ENCODE results near the gene MPHOSPH9.

DNA sequence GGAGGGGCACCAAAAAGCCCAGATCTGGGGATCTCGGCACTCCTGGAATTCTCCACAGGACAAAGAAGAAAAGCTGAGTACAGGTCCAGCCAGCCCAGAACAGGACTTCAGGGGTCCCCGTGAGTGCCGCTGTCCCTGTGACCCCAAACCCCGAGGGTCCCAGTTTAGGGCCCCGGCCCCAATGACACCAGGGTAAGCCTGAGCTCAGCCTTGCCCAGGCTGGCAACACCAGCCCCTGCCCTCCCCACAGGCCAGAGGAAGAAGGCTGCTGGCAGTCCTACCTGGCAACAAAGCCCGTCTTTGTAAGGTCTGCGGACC, 36.9 kb upstream of the MPHOSPH9 start:
- TF ChIP-seq, protein P1, sequence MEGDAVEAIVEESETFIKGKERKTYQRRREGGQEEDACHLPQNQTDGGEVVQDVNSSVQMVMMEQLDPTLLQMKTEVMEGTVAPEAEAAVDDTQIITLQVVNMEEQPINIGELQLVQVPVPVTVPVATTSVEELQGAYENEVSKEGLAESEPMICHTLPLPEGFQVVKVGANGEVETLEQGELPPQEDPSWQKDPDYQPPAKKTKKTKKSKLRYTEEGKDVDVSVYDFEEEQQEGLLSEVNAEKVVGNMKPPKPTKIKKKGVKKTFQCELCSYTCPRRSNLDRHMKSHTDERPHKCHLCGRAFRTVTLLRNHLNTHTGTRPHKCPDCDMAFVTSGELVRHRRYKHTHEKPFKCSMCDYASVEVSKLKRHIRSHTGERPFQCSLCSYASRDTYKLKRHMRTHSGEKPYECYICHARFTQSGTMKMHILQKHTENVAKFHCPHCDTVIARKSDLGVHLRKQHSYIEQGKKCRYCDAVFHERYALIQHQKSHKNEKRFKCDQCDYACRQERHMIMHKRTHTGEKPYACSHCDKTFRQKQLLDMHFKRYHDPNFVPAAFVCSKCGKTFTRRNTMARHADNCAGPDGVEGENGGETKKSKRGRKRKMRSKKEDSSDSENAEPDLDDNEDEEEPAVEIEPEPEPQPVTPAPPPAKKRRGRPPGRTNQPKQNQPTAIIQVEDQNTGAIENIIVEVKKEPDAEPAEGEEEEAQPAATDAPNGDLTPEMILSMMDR (IDR thresholded peaks at IDR 0.05) = no peak
- TF ChIP-seq POLR2AphosphoS5 (IDR thresholded peaks at IDR 0.05) (no peak), POLR2A (IDR thresholded peaks at IDR 0.05) (no peak)

All from sigmoid colon (tissue), 4 donors.